B cell (primary cell): ENCODE data around the gene FAM8A1. TPM values are rescaled to one million over a fixed set of nuclear protein-coding genes. Genes with fewer than 3 reads are reported as not detected.

Source experiments
- ATAC-seq: fragments of 200-7000 bp; cut with Tn5 transposase; one replicate; pipeline ENCODE4 v1.10.0; 2021; ENCODE audit warnings: low read depth, mild to moderate bottlenecking, moderate number of reproducible peaks, moderate library complexity
- CTCF ChIA-PET: fragments of 350-600 bp; sonication (Branson Sonifier 250); formaldehyde crosslinking; loops from one replicate; lab custom pipeline; 2021; ENCODE audit warnings: antibody characterized with exemption, inconsistent platforms; lab: Charles Lee
- POLR2A ChIA-PET: fragments of 350-600 bp; sonication (Branson Sonifier 250); formaldehyde crosslinking; loops from one replicate; lab custom pipeline; 2021; ENCODE audit warnings: antibody characterized with exemption; lab: Charles Lee
- DNase-seq: peaks from one replicate; pipeline ENCODE4 v3.0.0; 2013
- H2AFZ ChIP-seq: 2 replicates; pipeline ENCODE4 v1.6.1; 2012; ENCODE audit warnings: mild to moderate bottlenecking, low read depth, low read length; ENCODE audit not compliant: insufficient read depth, poor library complexity, severe bottlenecking
- H3K27ac ChIP-seq, 2 donors: 1 replicate in 1 of 2; 2 replicates in 1 of 2; pipeline ENCODE4 v1.5.1; 2012 to 2013; ENCODE audit warnings: low read length in 2 of 2, mild to moderate bottlenecking in 2 of 2, moderate library complexity in 1 of 2
- H3K27me3 ChIP-seq, 4 experiments: fragments of 200-600 bp in 1 of 4; sonication (generic) in 1 of 4; replicated peaks in 1 of 4; 1 replicate in 2 of 4; 2 replicates in 2 of 4; pipeline versions ENCODE4 v1.6.1 to v1.7.0; 2013 to 2016; ENCODE audit warnings: low read length in 3 of 4, mild to moderate bottlenecking in 2 of 4, mixed read lengths in 1 of 4, moderate library complexity in 1 of 4; ENCODE audit not compliant: insufficient read depth in 4 of 4, control insufficient read depth in 3 of 4; ENCODE audit errors: control extremely low read depth in 1 of 4
- H3K36me3 ChIP-seq, 2 experiments: replicated peaks in 1 of 2; 1 replicate in 1 of 2; 2 replicates in 1 of 2; pipeline versions ENCODE4 v1.6.1 to v1.7.1; 2013; ENCODE audit warnings: low read length in 1 of 2; ENCODE audit not compliant: insufficient read depth in 2 of 2, control insufficient read depth in 1 of 2; ENCODE audit errors: control extremely low read depth in 1 of 2, extremely low read depth in 1 of 2
- H3K4me1 ChIP-seq, 2 donors: fragments of 200-600 bp in 1 of 2; sonication (generic) in 1 of 2; 1 replicate in 1 of 2; 2 replicates in 1 of 2; pipeline versions ENCODE4 v1.5.1 to v1.6.1; 2013 to 2017; ENCODE audit warnings: low read length in 2 of 2; ENCODE audit not compliant: control insufficient read depth in 2 of 2, insufficient read depth in 2 of 2
- H3K4me2 ChIP-seq: replicated peaks from 2 replicates; pipeline ENCODE3; 2012; ENCODE audit warnings: mild to moderate bottlenecking, low read depth, low read length; ENCODE audit not compliant: poor library complexity, severe bottlenecking
- H3K4me3 ChIP-seq, 5 experiments: fragments of 200-600 bp in 1 of 5; sonication (generic) in 1 of 5; 1 replicate in 3 of 5; 2 replicates in 2 of 5; pipeline versions ENCODE4 v1.5.1 to v1.7.0; 2011 to 2016; ENCODE audit warnings: low read length in 4 of 5, mild to moderate bottlenecking in 4 of 5, low read depth in 2 of 5, control low read depth in 1 of 5, moderate library complexity in 1 of 5; ENCODE audit not compliant: insufficient read depth in 1 of 5; ENCODE audit errors: control extremely low read depth in 1 of 5, extremely low read depth in 1 of 5
- H3K79me2 ChIP-seq: fragments of 200-600 bp; sonication (generic); one replicate; pipeline ENCODE4 v1.6.0; 2016; ENCODE audit warnings: low read length; ENCODE audit not compliant: control insufficient read depth, insufficient read depth
- H3K9ac ChIP-seq: fragments of 200-600 bp; sonication (generic); 2 replicates; pipeline ENCODE4 v1.6.1; 2017; ENCODE audit warnings: mild to moderate bottlenecking, low read length, moderate library complexity
- H3K9me3 ChIP-seq, 3 donors: one replicate each; pipeline versions ENCODE4 v1.6.1 to v1.7.1; 2013; ENCODE audit warnings: low read length in 2 of 3; ENCODE audit not compliant: control insufficient read depth in 2 of 3, insufficient read depth in 1 of 3; ENCODE audit errors: control extremely low read depth in 1 of 3
- H4K20me1 ChIP-seq: 2 replicates; pipeline ENCODE4 v1.6.0; 2012; ENCODE audit warnings: mild to moderate bottlenecking, low read length; ENCODE audit not compliant: insufficient read depth, control insufficient read depth, poor library complexity, severe bottlenecking
- H3K27ac Mint-ChIP-seq: one replicate; pipeline ENCODE4 v1.8.0; 2021; ENCODE audit warnings: mixed read lengths
- H3K27me3 Mint-ChIP-seq: one replicate; pipeline ENCODE4 v1.8.0; 2021; ENCODE audit warnings: mixed read lengths
- H3K4me1 Mint-ChIP-seq: one replicate; pipeline ENCODE4 v1.8.0; 2021; ENCODE audit warnings: mixed read lengths
- H3K4me3 Mint-ChIP-seq: one replicate; pipeline ENCODE4 v1.8.0; 2021; ENCODE audit warnings: mixed read lengths
- H3K9me3 Mint-ChIP-seq: one replicate; pipeline ENCODE4 v1.8.0; 2022; ENCODE audit warnings: mixed read lengths; ENCODE audit not compliant: insufficient read depth
- EZH2 ChIP-seq: IDR thresholded peaks from 2 replicates; pipeline ENCODE4 v1.6.1; 2012; ENCODE audit warnings: borderline replicate concordance, low read depth, mild to moderate bottlenecking, moderate library complexity, low read length; ENCODE audit not compliant: insufficient read depth, poor library complexity, severe bottlenecking
- WGBS: methylation state at CpG from one replicate; pipeline ENCODE4 v1.1.5; 2013; ENCODE audit warnings: missing lambda C conversion rate; ENCODE audit not compliant: insufficient coverage; 5-methylcytosine and 5-hydroxymethylcytosine counted together
- intact Hi-C: fragments of 100-400 bp; cut with micrococcal nuclease; formaldehyde crosslinking; loops from one replicate; pipeline ENCODE4 v1.10.0; 2022
- polyA plus RNA-seq: library from polyadenylated mRNA; depleted of rRNA; stranded (reverse); fragments of >200 nt; gene quantifications from 2 replicates; pipeline ENCODE4 v1.2.3, GENCODE V29; 2012
- total RNA-seq, 2 donors: library from RNA; stranded (reverse); fragments of 120-200 nt in 1 of 2; gene quantifications; 1 replicate in 1 of 2; 2 replicates in 1 of 2; pipeline versions ENCODE4 v1.2.3 to v1.2.4, GENCODE V29; 2013 to 2022
- TF ChIP-seq, protein P1 (sequence below): fragments of 200-600 bp; IDR thresholded peaks from one replicate; pipeline ENCODE4 v1.8.0; 2022; ENCODE audit warnings: antibody characterized with exemption, mild to moderate bottlenecking

FAM8A1 gene
- total and polyA plus RNA-seq, 2 donors (not counting 1 experiment from before 2014, with no cell fraction given) = 4.6 to 7.0 TPM

GRCh38 chr6:17612048-17612447 is 11.9 kb downstream of the FAM8A1 start:
- no peak overlapping the region for H3K27ac Mint-ChIP-seq
- 90% methylated on average over 3 of the region's 4 CpGs for WGBS

GRCh38 chr6:17615794-17616193 is 15.7 kb downstream of the FAM8A1 start:
- no CpG with 5 or more reads among the region's 4 CpGs for WGBS
- Mint-ChIP-seq H3K27ac (no peak overlapping the region), H3K27me3 (no peaks in the 10 kb centered on the region), H3K9me3 (no peaks in the 10 kb centered on the region), H3K4me1 (peaks cover 7% of the 10 kb centered on the region), H3K4me3 (no peak overlapping the region)
- H2AFZ ChIP-seq = no peak overlapping the region
- H3K79me2 ChIP-seq = peaks cover 29% of the 10 kb centered on the region
- no peak for ATAC-seq
- intact Hi-C loops = no loop called here
- H4K20me1 ChIP-seq = peaks cover 21% of the 10 kb centered on the region
- H3K9ac ChIP-seq = no peak overlapping the region
- H3K27me3 ChIP-seq = no peaks in the 10 kb centered on the region
- no peaks in the 10 kb centered on the region for H3K9me3 ChIP-seq
- DNase-seq = no peak
- H3K4me2 ChIP-seq = no peak overlapping the region
- H3K4me1 ChIP-seq = peaks cover 3 to 4% of the 10 kb centered on the region in 2 donors
- peaks cover 8 to 30% of the 10 kb centered on the region in 2 experiments for H3K36me3 ChIP-seq
- POLR2A ChIA-PET = no interaction called here
- TF ChIP-seq, protein P1, sequence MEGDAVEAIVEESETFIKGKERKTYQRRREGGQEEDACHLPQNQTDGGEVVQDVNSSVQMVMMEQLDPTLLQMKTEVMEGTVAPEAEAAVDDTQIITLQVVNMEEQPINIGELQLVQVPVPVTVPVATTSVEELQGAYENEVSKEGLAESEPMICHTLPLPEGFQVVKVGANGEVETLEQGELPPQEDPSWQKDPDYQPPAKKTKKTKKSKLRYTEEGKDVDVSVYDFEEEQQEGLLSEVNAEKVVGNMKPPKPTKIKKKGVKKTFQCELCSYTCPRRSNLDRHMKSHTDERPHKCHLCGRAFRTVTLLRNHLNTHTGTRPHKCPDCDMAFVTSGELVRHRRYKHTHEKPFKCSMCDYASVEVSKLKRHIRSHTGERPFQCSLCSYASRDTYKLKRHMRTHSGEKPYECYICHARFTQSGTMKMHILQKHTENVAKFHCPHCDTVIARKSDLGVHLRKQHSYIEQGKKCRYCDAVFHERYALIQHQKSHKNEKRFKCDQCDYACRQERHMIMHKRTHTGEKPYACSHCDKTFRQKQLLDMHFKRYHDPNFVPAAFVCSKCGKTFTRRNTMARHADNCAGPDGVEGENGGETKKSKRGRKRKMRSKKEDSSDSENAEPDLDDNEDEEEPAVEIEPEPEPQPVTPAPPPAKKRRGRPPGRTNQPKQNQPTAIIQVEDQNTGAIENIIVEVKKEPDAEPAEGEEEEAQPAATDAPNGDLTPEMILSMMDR = no peak
- no peak for TF ChIP-seq EZH2
- H3K4me3 ChIP-seq = no peak overlapping the region
- no peak overlapping the region for H3K27ac ChIP-seq
- CTCF ChIA-PET = interaction anchor here (1.1 kb wide), 1 partner anchor 8 kb away, joined by 3 read pairs; no protein-coding TSS in a partner anchor

More at GRCh38 chr6:17612048-17612447, 11.9 kb downstream of the FAM8A1 start:
- H3K27me3 Mint-ChIP-seq = no peaks in the 10 kb centered on the region
- H3K79me2 ChIP-seq = no peaks in the 10 kb centered on the region
- H3K9me3 Mint-ChIP-seq = no peaks in the 10 kb centered on the region
- no peak for DNase-seq
- no peak overlapping the region for H3K4me3 Mint-ChIP-seq
- TF ChIP-seq EZH2 = no peak
- TF ChIP-seq, protein P1 = no peak
- no peaks in the 10 kb centered on the region for H3K4me1 ChIP-seq
- H2AFZ ChIP-seq = no peak overlapping the region
- no peak overlapping the region for H3K27ac ChIP-seq
- H3K36me3 ChIP-seq = peaks cover 8 to 14% of the 10 kb centered on the region in 2 experiments
- ATAC-seq = no peak
- H3K9ac ChIP-seq = no peak overlapping the region
- no peaks in the 10 kb centered on the region for H3K4me1 Mint-ChIP-seq
- no peak overlapping the region for H3K4me3 ChIP-seq
- no peaks in the 10 kb centered on the region for H3K9me3 ChIP-seq
- no peak overlapping the region for H3K4me2 ChIP-seq
- intact Hi-C loops = no loop called here
- no peaks in the 10 kb centered on the region for H4K20me1 ChIP-seq
- no peaks in the 10 kb centered on the region for H3K27me3 ChIP-seq
- ChIA-PET CTCF (no interaction called here), POLR2A (no interaction called here)
